Measurements from ENCODE around the gene SDK1. TPM values are rescaled to one million over a fixed set of nuclear protein-coding genes. Genes with fewer than 3 reads are reported as not detected.
"Not testable (repeated sequence)": the region's sequence is repeated elsewhere in the genome, so short reads cannot be mapped to it uniquely, and the experiment has no call there.

Gene SDK1
- polyA plus RNA-seq, 4 donors = 0.27 to 5.0 (median 2.1) TPM; not detected in 1

GRCh38 chr7:3575753-3576531, 274.9 kb downstream of the SDK1 start:
- 22 to 60% (median 41%) methylated on average over 7 of the region's 7 CpGs for WGBS, 3 donors
- H3K36me3 ChIP-seq (ENCODE audit: control insufficient read depth in 3 of 3, insufficient read depth in 2 of 3, low read depth in 1 of 3, low read length in 3 of 3) = no peaks in the 10 kb centered on the region
- no peak overlapping the region for H3K4me3 ChIP-seq (ENCODE audit: low read depth in 1 of 3, low read length in 3 of 3)
- peaks cover 1 to 16% of the 10 kb centered on the region in 2 donors for H3K9me3 ChIP-seq (ENCODE audit: control insufficient read depth in 2 of 2, insufficient read depth in 1 of 2, low read depth in 1 of 2, low read length in 1 of 2)
- peak; percentile 61 to 81 for DNase-seq
- FAIRE-seq = no peak
- H3K4me1 ChIP-seq (ENCODE audit: control insufficient read depth in 3 of 3, insufficient read depth in 2 of 3, low read depth in 1 of 3, low read length in 2 of 3) = no peaks in the 10 kb centered on the region
- H3K27ac ChIP-seq (ENCODE audit: low read depth in 1 of 3, low read length in 2 of 3) = no peak overlapping the region
- no peaks in the 10 kb centered on the region for H3K27me3 ChIP-seq (ENCODE audit: control insufficient read depth in 3 of 3, insufficient read depth in 3 of 3, low read length in 3 of 3)

- FAIRE-seq = no peak
- Histone ChIP-seq H3K4me3 (ENCODE audit: low read depth in 1 of 3, low read length in 3 of 3) (no peak overlapping the region), H3K27me3 (ENCODE audit: control insufficient read depth in 3 of 3, insufficient read depth in 3 of 3, low read length in 3 of 3) (no peaks in the 10 kb centered on the region), H3K9me3 (ENCODE audit: control insufficient read depth in 2 of 2, insufficient read depth in 1 of 2, low read depth in 1 of 2, low read length in 1 of 2) (peaks cover 1 to 16% of the 10 kb centered on the region in 2 donors), H3K4me1 (ENCODE audit: control insufficient read depth in 3 of 3, insufficient read depth in 2 of 3, low read depth in 1 of 3, low read length in 2 of 3) (no peaks in the 10 kb centered on the region), H3K27ac (ENCODE audit: low read depth in 1 of 3, low read length in 2 of 3) (no peak overlapping the region), H3K36me3 (ENCODE audit: control insufficient read depth in 3 of 3, insufficient read depth in 2 of 3, low read depth in 1 of 3, low read length in 3 of 3) (no peaks in the 10 kb centered on the region)
- 86 to 90% (median 89%) methylated on average over 6 of the region's 6 CpGs for WGBS, 3 donors
- no peak for DNase-seq
These were observed 277.3 kb downstream of the SDK1 start for GRCh38 chr7:3578399-3578798.

- no peak for DNase-seq
- Histone ChIP-seq H3K9me3 (ENCODE audit: control insufficient read depth in 2 of 2, insufficient read depth in 1 of 2, low read depth in 1 of 2, low read length in 1 of 2) (peaks cover 1 to 16% of the 10 kb centered on the region in 2 donors), H3K27me3 (ENCODE audit: control insufficient read depth in 3 of 3, insufficient read depth in 3 of 3, low read length in 3 of 3) (no peaks in the 10 kb centered on the region), H3K4me3 (ENCODE audit: low read depth in 1 of 3, low read length in 3 of 3) (no peak overlapping the region), H3K36me3 (ENCODE audit: control insufficient read depth in 3 of 3, insufficient read depth in 2 of 3, low read depth in 1 of 3, low read length in 3 of 3) (no peaks in the 10 kb centered on the region), H3K27ac (ENCODE audit: low read depth in 1 of 3, low read length in 2 of 3) (no peak overlapping the region), H3K4me1 (ENCODE audit: control insufficient read depth in 3 of 3, insufficient read depth in 2 of 3, low read depth in 1 of 3, low read length in 2 of 3) (no peaks in the 10 kb centered on the region)
- 58 to 79% (median 79%) methylated on average over 1 of the region's 1 CpG for WGBS, 3 donors
- FAIRE-seq = no peak
These were observed 278.7 kb downstream of the SDK1 start for GRCh38 chr7:3579638-3580219.

GRCh38 chr7:3582145-3582544, 281.1 kb downstream of the SDK1 start:
- H3K4me3 ChIP-seq (ENCODE audit: low read depth in 1 of 3, low read length in 3 of 3); DNase-seq; H3K27ac ChIP-seq (ENCODE audit: low read depth in 1 of 3, low read length in 2 of 3); FAIRE-seq; H3K4me1 ChIP-seq (ENCODE audit: control insufficient read depth in 3 of 3, insufficient read depth in 2 of 3, low read depth in 1 of 3, low read length in 2 of 3); H3K27me3 ChIP-seq (ENCODE audit: control insufficient read depth in 3 of 3, insufficient read depth in 3 of 3, low read length in 3 of 3); H3K36me3 ChIP-seq (ENCODE audit: control insufficient read depth in 3 of 3, insufficient read depth in 2 of 3, low read depth in 1 of 3, low read length in 3 of 3): not testable (repeated sequence)
- peaks cover 1 to 12% of the 10 kb centered on the region in 2 donors for H3K9me3 ChIP-seq (ENCODE audit: control insufficient read depth in 2 of 2, insufficient read depth in 1 of 2, low read depth in 1 of 2, low read length in 1 of 2)

GRCh38 chr7:3585826-3586225, 284.8 kb downstream of the SDK1 start:
- FAIRE-seq (no peak), DNase-seq (no peak)
- H3K4me3 ChIP-seq (ENCODE audit: low read depth in 1 of 3, low read length in 3 of 3) = no peak overlapping the region
- no peaks in the 10 kb centered on the region for H3K36me3 ChIP-seq (ENCODE audit: control insufficient read depth in 3 of 3, insufficient read depth in 2 of 3, low read depth in 1 of 3, low read length in 3 of 3)
- H3K27ac ChIP-seq (ENCODE audit: low read depth in 1 of 3, low read length in 2 of 3) = no peak overlapping the region
- H3K27me3 ChIP-seq (ENCODE audit: control insufficient read depth in 3 of 3, insufficient read depth in 3 of 3, low read length in 3 of 3) = no peaks in the 10 kb centered on the region
- no peaks in the 10 kb centered on the region for H3K4me1 ChIP-seq (ENCODE audit: control insufficient read depth in 3 of 3, insufficient read depth in 2 of 3, low read depth in 1 of 3, low read length in 2 of 3)
- 84 to 90% (median 86%) methylated on average over 4 of the region's 4 CpGs for WGBS, 3 donors
- H3K9me3 ChIP-seq (ENCODE audit: control insufficient read depth in 2 of 2, insufficient read depth in 1 of 2, low read depth in 1 of 2, low read length in 1 of 2) = no peaks in the 10 kb centered on the region

GRCh38 chr7:3588341-3588740, 287.3 kb downstream of the SDK1 start:
- Histone ChIP-seq H3K9me3 (ENCODE audit: control insufficient read depth in 2 of 2, insufficient read depth in 1 of 2, low read depth in 1 of 2, low read length in 1 of 2) (no peaks in the 10 kb centered on the region), H3K27me3 (ENCODE audit: control insufficient read depth in 3 of 3, insufficient read depth in 3 of 3, low read length in 3 of 3) (no peaks in the 10 kb centered on the region), H3K4me1 (ENCODE audit: control insufficient read depth in 3 of 3, insufficient read depth in 2 of 3, low read depth in 1 of 3, low read length in 2 of 3) (no peaks in the 10 kb centered on the region), H3K27ac (ENCODE audit: low read depth in 1 of 3, low read length in 2 of 3) (no peak overlapping the region), H3K36me3 (ENCODE audit: control insufficient read depth in 3 of 3, insufficient read depth in 2 of 3, low read depth in 1 of 3, low read length in 3 of 3) (no peaks in the 10 kb centered on the region), H3K4me3 (ENCODE audit: low read depth in 1 of 3, low read length in 3 of 3) (no peak overlapping the region)
- WGBS, 3 donors = 42 to 53% (median 51%) methylated on average over 3 of the region's 3 CpGs
- DNase-seq (no peak), FAIRE-seq (no peak)

GRCh38 chr7:3589752-3590151, 288.7 kb downstream of the SDK1 start:
- no peaks in the 10 kb centered on the region for H3K27me3 ChIP-seq (ENCODE audit: control insufficient read depth in 3 of 3, insufficient read depth in 3 of 3, low read length in 3 of 3)
- 71 to 82% (median 78%) methylated on average over 2 of the region's 2 CpGs for WGBS, 3 donors
- no peaks in the 10 kb centered on the region for H3K4me1 ChIP-seq (ENCODE audit: control insufficient read depth in 3 of 3, insufficient read depth in 2 of 3, low read depth in 1 of 3, low read length in 2 of 3)
- no peak overlapping the region for H3K4me3 ChIP-seq (ENCODE audit: low read depth in 1 of 3, low read length in 3 of 3)
- H3K36me3 ChIP-seq (ENCODE audit: control insufficient read depth in 3 of 3, insufficient read depth in 2 of 3, low read depth in 1 of 3, low read length in 3 of 3) = no peaks in the 10 kb centered on the region
- H3K9me3 ChIP-seq (ENCODE audit: control insufficient read depth in 2 of 2, insufficient read depth in 1 of 2, low read depth in 1 of 2, low read length in 1 of 2) = no peaks in the 10 kb centered on the region
- H3K27ac ChIP-seq (ENCODE audit: low read depth in 1 of 3, low read length in 2 of 3) = no peak overlapping the region
- no peak for DNase-seq
- FAIRE-seq = no peak

GRCh38 chr7:3591219-3591618, 290.2 kb downstream of the SDK1 start:
- no peaks in the 10 kb centered on the region for H3K27me3 ChIP-seq (ENCODE audit: control insufficient read depth in 3 of 3, insufficient read depth in 3 of 3, low read length in 3 of 3)
- no peak for DNase-seq
- no peak overlapping the region for H3K27ac ChIP-seq (ENCODE audit: low read depth in 1 of 3, low read length in 2 of 3)
- no peak overlapping the region for H3K4me3 ChIP-seq (ENCODE audit: low read depth in 1 of 3, low read length in 3 of 3)
- H3K36me3 ChIP-seq (ENCODE audit: control insufficient read depth in 3 of 3, insufficient read depth in 2 of 3, low read depth in 1 of 3, low read length in 3 of 3) = no peaks in the 10 kb centered on the region
- H3K9me3 ChIP-seq (ENCODE audit: control insufficient read depth in 2 of 2, insufficient read depth in 1 of 2, low read depth in 1 of 2, low read length in 1 of 2) = no peaks in the 10 kb centered on the region
- FAIRE-seq = no peak
- H3K4me1 ChIP-seq (ENCODE audit: control insufficient read depth in 3 of 3, insufficient read depth in 2 of 3, low read depth in 1 of 3, low read length in 2 of 3) = no peaks in the 10 kb centered on the region
- 69 to 78% (median 75%) methylated on average over 4 of the region's 4 CpGs for WGBS, 3 donors

Data from small intestine (tissue), 7 donors.